Coronary artery (tissue), 2 donors: ENCODE measurements around the gene ATP5F1D.
A peak's percentile ranks its signal among the peaks of the same experiment; 100 is the strongest.
"Not testable (repeated sequence)": the region's sequence is repeated elsewhere in the genome, so short reads cannot be mapped to it uniquely, and the experiment has no call there.

Source experiments
- DNase-seq: peaks from one replicate; pipeline ENCODE4 v3.0.0-alpha.2; 2017; ENCODE audit warnings: low spot score
- H3K27ac ChIP-seq, 2 donors: fragments of 200-600 bp; sonication (generic); one replicate each; pipeline ENCODE4 v1.5.1; 2016 to 2019
- H3K4me3 ChIP-seq: fragments of 200-600 bp; sonication (generic); 2 replicates; pipeline ENCODE4 v1.5.1; 2016; ENCODE audit warnings: mild to moderate bottlenecking, moderate library complexity
- TF ChIP-seq, protein P1 (sequence below): fragments of 200-600 bp; sonication (generic); IDR thresholded peaks from one replicate; pipeline ENCODE4 v1.5.1; 2019; ENCODE audit warnings: antibody characterized with exemption

ATP5F1D gene

DNA sequence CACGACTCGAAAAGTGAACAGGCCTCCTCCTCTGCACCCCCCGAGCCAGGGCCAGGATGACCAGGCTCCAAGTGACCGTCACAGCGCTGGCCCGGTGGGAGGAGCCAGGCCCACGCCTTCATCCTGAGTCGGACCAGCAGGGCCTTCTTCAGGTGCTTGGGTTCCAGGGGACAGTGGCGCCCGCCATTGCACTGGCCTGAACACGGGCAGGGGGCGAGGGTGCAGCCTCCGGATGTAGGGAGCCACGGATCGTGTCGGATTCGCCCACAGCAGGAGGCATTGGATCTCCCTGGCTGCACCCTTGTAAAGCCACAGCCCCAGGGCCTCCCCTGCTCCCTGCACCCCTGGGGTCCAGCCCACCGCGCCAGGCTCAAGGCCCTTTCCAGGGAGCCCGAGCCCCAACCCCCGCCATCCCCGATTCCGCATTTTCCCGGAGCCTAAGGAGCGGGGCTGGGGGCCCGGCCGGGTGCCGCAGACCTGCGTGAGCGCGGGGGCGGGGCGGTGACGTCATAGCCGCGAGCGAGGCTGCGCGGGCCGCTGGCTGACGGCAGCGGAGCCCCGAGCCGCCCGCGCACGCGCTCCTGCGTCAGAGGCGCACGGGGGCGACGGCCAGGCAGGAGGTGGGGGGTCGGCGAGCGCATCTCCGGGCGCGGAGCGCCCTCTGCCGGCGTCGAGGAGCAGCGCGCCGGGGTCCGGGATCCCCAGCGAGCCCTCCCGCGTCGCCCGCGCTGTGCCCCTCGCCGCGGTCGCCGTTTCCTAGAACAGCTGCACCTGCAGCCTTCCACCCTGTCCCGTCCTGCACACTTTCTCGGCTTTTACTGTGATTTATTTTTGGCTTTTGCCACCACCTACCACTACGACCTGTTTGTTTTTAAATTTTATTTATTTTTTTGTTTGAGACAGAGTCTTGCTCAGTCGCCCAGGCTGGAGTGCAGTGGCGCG is 1.5 kb upstream of the ATP5F1D start:
- TF ChIP-seq, protein P1, sequence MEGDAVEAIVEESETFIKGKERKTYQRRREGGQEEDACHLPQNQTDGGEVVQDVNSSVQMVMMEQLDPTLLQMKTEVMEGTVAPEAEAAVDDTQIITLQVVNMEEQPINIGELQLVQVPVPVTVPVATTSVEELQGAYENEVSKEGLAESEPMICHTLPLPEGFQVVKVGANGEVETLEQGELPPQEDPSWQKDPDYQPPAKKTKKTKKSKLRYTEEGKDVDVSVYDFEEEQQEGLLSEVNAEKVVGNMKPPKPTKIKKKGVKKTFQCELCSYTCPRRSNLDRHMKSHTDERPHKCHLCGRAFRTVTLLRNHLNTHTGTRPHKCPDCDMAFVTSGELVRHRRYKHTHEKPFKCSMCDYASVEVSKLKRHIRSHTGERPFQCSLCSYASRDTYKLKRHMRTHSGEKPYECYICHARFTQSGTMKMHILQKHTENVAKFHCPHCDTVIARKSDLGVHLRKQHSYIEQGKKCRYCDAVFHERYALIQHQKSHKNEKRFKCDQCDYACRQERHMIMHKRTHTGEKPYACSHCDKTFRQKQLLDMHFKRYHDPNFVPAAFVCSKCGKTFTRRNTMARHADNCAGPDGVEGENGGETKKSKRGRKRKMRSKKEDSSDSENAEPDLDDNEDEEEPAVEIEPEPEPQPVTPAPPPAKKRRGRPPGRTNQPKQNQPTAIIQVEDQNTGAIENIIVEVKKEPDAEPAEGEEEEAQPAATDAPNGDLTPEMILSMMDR: peak; percentile 89
- DNase-seq: no peak
- Histone ChIP-seq H3K27ac (peak overlapping the region; percentile 94 to 95), H3K4me3 (peak overlapping the region; percentile 98)

DNA sequence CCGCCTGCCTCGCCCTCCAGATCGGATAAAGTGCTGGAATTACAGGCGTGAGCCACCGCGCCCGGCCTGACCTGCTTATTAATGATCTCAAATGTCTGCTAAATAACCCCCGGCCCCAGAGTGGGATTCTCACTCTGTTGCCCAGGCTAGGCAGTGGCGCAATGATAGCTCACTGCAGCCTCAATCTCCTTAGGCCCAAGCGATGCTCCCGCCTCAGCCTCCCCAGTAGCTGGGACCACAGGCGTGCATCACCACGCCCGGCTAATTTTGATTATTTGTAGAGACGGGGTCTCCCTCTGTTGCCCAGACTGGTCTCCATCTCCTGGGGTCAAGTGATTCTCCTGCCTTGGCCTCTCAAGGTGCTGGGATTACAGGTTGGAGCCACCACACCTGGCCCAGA is 626 bp upstream of the ATP5F1D start:
- no peak for DNase-seq
- peak overlapping the region; percentile 94 to 95 for H3K27ac ChIP-seq
- peak overlapping the region; percentile 98 for H3K4me3 ChIP-seq
- TF ChIP-seq, protein P1: no peak

DNA sequence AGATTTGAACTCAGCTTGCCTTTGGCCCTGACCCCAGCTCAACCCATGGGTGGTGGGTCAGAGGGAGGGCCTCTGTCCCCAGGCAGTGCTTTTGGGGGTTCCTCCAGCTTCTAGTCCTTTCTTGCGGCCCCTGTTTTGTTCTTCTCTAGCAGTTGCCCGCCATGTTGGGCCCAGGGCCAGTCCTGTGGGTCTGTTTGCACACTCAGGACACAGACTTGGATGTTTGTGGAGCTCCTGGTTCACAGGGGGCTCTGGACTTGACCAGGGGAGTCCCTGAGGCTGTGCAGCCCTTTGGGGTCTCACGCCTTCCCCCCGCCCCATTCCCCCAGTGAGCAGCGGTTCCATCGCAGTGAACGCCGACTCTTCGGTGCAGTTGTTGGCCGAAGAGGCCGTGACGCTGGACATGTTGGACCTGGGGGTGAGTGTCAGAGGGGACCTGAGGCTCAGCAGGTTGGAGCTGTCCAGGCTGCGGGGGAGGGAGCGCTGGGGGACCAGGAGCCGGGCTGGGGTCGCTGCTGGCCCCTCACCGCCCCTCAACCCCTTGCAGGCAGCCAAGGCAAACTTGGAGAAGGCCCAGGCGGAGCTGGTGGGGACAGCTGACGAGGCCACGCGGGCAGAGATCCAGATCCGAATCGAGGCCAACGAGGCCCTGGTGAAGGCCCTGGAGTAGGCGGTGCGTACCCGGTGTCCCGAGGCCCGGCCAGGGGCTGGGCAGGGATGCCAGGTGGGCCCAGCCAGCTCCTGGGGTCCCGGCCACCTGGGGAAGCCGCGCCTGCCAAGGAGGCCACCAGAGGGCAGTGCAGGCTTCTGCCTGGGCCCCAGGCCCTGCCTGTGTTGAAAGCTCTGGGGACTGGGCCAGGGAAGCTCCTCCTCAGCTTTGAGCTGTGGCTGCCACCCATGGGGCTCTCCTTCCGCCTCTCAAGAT is 2.5 kb downstream of the ATP5F1D start:
- DNase-seq: no peak

DNA sequence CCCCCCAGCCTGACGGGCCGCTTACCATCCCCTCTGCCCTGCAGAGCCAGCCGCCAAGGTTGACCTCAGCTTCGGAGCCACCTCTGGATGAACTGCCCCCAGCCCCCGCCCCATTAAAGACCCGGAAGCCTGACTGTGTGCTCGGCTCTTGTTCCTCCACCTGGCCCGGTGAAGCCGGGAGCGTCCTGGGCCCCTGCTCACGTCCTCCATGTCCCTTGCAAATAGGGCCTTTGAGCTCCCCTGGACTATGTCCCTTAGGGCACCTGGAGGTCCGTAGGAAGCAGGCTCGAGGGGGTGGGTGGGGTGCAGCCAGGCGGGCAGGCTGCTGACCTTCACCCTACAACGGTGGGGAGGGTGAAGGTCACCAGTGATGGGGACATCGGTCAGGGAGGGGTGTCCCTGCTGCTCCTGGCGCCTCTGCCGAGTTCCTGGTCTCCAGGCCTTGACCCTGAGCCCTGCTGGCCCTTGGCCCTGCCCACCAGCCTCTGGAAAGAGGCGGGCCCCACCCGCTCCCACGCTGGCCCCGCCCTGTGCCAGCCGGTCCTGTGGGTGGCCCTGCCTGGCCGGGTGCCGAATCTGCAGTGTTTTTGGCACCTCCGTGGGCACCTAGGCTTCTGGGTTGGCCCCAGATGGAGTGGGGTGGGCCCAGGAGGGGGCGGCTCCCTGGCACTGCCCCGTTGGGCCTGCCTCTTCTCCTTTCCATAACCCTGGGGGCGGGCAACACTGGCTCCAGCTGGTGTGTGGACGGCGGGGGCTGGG is 3.3 kb downstream of the ATP5F1D start:
- DNase-seq: no peak
- Histone ChIP-seq H3K27ac (peak overlapping the region; percentile 91 to 95), H3K4me3 (peak overlapping the region; percentile 67)
- TF ChIP-seq, protein P1: no peak

More for the DNA sequence above, 2.5 kb downstream of the ATP5F1D start:
- Histone ChIP-seq H3K27ac (peak overlapping the region; percentile 91 to 95), H3K4me3 (peak overlapping the region; percentile 67)
- TF ChIP-seq, protein P1: peak; percentile 94

DNA sequence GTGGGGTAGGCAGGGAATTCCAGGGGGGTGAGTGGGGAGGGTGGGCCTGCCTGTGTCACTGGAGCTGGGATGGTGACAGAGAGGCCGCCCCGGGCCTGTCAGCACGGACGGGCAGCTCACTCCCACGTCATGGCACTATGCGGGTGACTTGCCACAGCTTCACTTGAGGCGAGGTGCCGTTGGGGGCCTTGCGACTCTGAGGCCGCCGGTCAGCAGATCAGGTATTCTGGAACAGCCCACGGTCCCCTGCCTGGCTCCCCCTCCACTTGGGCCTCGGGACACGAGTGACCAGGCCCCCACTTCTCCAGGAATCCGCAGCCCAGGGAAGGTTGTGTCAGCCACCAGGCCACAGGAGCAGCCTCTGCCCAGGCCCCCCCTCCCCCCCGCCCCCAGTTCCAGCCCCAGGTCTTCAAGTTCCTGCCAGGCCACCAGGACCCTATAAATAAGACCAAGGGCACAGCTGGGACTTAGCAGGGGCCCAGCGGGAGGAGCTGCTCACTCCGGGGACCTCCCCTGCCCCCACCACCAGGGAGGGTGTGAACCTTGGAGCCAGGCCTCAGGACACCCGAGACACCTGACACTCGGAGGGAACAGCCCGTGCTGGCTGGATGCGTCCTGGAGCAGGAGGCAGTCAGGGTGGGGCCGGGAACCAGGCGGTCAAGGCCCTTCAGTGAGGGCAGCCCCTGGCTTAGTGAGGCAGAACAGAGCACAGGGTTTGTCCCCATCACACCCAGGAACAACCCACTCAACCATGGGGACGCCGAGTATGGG is 4.1 kb downstream of the ATP5F1D start:
- Histone ChIP-seq H3K27ac (peak overlapping the region; percentile 91 to 95), H3K4me3 (peak overlapping the region; percentile 67)
- TF ChIP-seq, protein P1: no peak
- DNase-seq: no peak

DNA sequence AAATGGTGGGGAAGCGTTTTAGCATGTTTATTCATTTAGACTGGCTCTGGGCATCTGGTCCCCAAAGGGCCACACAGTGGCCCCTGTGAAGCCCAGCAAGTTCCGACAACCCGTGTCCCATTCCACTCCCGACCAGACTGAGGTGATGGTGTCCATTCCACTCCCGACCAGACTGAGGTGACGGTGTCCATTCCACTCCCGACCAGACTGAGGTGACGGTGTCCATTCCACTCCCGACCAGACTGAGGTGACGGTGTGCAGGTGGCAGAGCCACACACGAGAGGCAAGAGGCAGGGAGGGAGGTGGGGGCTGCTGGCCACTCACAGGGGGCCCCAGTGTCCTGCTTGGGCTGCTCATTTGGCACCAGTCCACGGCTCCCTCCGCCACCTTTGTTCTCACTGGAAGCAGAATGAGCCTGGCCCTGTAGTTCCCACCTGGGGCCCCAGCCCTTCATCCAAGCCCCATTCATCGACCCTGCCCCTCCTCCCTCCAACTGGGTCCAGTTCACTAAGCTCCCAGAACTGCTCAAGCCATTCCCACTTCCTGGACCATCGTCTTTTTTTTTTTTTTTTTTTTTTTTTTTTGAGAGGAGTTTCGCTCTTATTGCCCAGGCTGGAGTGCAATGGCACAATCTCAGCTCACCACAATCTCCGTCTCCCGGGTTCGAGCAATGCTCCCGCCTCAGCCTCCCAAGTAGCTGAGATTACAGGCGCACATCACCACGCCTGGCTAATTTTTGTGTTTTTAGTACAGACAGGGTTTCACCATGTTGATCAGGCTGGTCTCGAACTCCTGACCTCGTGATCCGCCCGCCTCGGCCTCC is 4.9 kb downstream of the ATP5F1D start:
- peak overlapping the region; percentile 67 for H3K4me3 ChIP-seq
- H3K27ac ChIP-seq: peak overlapping the region; percentile 95 to 99
- not testable (repeated sequence) for DNase-seq
